DOHH2 (cell line): ENCODE results near the gene PAQR9.

Experiments
- H3F3A ChIP-seq: fragments of 200-600 bp; sonication (generic), shearing (Covaris generic); 2 replicates; pipeline ENCODE4 v1.6.0; 2016; ENCODE audit warnings: antibody characterized with exemption, mild to moderate bottlenecking; ENCODE audit not compliant: control insufficient read depth, insufficient read depth
- H3K27ac ChIP-seq: fragments of 200-600 bp; sonication (generic); 2 replicates; pipeline ENCODE4 v1.5.1; 2014; ENCODE audit warnings: low read depth, mild to moderate bottlenecking, low read length, moderate library complexity
- H3K27me3 ChIP-seq: fragments of 200-600 bp; sonication (generic); 2 replicates; pipeline ENCODE4 v1.6.1; 2014; ENCODE audit warnings: mild to moderate bottlenecking, low read length, mixed read lengths; ENCODE audit not compliant: control insufficient read depth
- H3K36me3 ChIP-seq: fragments of 200-600 bp; sonication (generic); 2 replicates; pipeline ENCODE4 v1.6.1; 2014; ENCODE audit warnings: mild to moderate bottlenecking, low read length, moderate library complexity, mixed read lengths; ENCODE audit not compliant: control insufficient read depth
- H3K4me1 ChIP-seq: fragments of 200-600 bp; sonication (generic); 2 replicates; pipeline ENCODE4 v1.6.1; 2014; ENCODE audit warnings: mild to moderate bottlenecking, low read length, mixed read lengths; ENCODE audit not compliant: control insufficient read depth
- H3K4me2 ChIP-seq: fragments of 200-600 bp; sonication (generic); 2 replicates; pipeline ENCODE4 v1.6.0; 2014; ENCODE audit warnings: mild to moderate bottlenecking, low read length, moderate library complexity
- H3K4me3 ChIP-seq: fragments of 200-600 bp; sonication (generic); 2 replicates; pipeline ENCODE4 v1.5.1; 2014; ENCODE audit warnings: mild to moderate bottlenecking, low read length, mixed read lengths
- H3K79me2 ChIP-seq: fragments of 200-600 bp; sonication (generic); 2 replicates; pipeline ENCODE4 v1.6.1; 2014; ENCODE audit warnings: mild to moderate bottlenecking, low read length, mixed read lengths; ENCODE audit not compliant: control insufficient read depth
- H3K9me2 ChIP-seq: fragments of 200-600 bp; sonication (generic); replicated peaks from 2 replicates; pipeline ENCODE4 v1.6.1; 2014; ENCODE audit warnings: mild to moderate bottlenecking, low read length, mixed read lengths; ENCODE audit not compliant: control insufficient read depth
- H3K9me3 ChIP-seq: fragments of 200-600 bp; sonication (generic); 2 replicates; pipeline ENCODE4 v1.6.1; 2014; ENCODE audit warnings: antibody characterized with exemption, low read length, mixed read lengths; ENCODE audit not compliant: control insufficient read depth, insufficient read depth
- H4K20me1 ChIP-seq: fragments of 200-600 bp; sonication (generic); 2 replicates; pipeline ENCODE4 v1.6.0; 2014; ENCODE audit warnings: low read depth, mild to moderate bottlenecking, antibody characterized with exemption, low read length, moderate library complexity; ENCODE audit not compliant: control insufficient read depth, insufficient read depth
- EZH2phosphoT487 ChIP-seq: fragments of 200-600 bp; sonication (generic); IDR thresholded peaks from 2 replicates; pipeline ENCODE4 v1.6.1; 2017; ENCODE audit warnings: borderline replicate concordance, mild to moderate bottlenecking, antibody characterized with exemption, low read length, moderate library complexity, mixed read lengths
- TF ChIP-seq, protein P1 (sequence below): fragments of 200-600 bp; sonication (generic); IDR thresholded peaks from one replicate; pipeline ENCODE4 v1.5.1; 2014; ENCODE audit warnings: antibody characterized with exemption, mild to moderate bottlenecking, low read depth, low read length; ENCODE audit not compliant: poor library complexity, severe bottlenecking

PAQR9 gene

DNA sequence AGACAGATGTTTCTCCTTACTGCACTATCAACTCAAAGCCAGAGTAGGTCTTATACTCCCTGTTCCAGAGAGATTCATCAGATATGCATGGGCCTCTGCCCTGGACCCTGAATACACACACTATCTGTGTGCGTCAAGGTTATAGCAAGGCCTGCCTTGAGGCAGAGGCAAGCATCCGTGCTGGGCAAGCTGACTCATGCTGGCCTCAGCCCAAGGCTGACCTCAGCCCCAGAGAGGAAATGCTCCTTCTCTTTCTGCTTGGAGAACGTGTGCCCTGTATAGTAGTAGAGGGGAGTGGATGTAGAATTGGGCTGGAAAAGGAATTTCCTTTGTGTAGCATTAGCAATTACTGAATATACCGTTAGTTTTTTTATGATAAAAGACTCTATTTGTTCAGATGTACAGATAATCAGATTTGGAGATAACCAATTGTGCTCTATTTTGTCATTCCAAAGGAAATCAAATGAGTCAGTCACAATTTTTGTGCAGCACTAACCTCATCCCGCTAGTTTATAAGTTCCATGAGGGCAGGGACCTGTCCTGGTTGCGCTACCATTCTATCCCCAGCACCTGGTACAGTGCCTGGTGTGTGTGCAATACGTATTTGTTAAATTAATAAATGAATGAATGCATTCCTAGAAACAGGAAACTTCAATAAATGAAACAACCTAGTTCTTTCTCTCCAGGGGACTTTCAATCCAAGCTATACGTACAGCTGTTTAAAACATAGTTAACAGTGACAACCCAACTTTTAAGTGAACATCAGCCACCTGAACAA is 13.3 kb upstream of the PAQR9 start:
- H3K9me2 ChIP-seq: no peaks in the 10 kb centered on the region
- no peaks in the 10 kb centered on the region for H3K36me3 ChIP-seq
- no peak overlapping the region for H3K4me2 ChIP-seq
- TF ChIP-seq, protein P1, sequence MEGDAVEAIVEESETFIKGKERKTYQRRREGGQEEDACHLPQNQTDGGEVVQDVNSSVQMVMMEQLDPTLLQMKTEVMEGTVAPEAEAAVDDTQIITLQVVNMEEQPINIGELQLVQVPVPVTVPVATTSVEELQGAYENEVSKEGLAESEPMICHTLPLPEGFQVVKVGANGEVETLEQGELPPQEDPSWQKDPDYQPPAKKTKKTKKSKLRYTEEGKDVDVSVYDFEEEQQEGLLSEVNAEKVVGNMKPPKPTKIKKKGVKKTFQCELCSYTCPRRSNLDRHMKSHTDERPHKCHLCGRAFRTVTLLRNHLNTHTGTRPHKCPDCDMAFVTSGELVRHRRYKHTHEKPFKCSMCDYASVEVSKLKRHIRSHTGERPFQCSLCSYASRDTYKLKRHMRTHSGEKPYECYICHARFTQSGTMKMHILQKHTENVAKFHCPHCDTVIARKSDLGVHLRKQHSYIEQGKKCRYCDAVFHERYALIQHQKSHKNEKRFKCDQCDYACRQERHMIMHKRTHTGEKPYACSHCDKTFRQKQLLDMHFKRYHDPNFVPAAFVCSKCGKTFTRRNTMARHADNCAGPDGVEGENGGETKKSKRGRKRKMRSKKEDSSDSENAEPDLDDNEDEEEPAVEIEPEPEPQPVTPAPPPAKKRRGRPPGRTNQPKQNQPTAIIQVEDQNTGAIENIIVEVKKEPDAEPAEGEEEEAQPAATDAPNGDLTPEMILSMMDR: no peak
- TF ChIP-seq EZH2phosphoT487: no peak
- no peaks in the 10 kb centered on the region for H3F3A ChIP-seq
- H3K4me1 ChIP-seq: no peaks in the 10 kb centered on the region
- no peak overlapping the region for H3K27ac ChIP-seq
- H3K27me3 ChIP-seq: peaks cover 8% of the 10 kb centered on the region
- H3K79me2 ChIP-seq: no peaks in the 10 kb centered on the region
- no peak overlapping the region for H3K4me3 ChIP-seq
- H3K9me3 ChIP-seq: no peaks in the 10 kb centered on the region
- H4K20me1 ChIP-seq: no peaks in the 10 kb centered on the region

DNA sequence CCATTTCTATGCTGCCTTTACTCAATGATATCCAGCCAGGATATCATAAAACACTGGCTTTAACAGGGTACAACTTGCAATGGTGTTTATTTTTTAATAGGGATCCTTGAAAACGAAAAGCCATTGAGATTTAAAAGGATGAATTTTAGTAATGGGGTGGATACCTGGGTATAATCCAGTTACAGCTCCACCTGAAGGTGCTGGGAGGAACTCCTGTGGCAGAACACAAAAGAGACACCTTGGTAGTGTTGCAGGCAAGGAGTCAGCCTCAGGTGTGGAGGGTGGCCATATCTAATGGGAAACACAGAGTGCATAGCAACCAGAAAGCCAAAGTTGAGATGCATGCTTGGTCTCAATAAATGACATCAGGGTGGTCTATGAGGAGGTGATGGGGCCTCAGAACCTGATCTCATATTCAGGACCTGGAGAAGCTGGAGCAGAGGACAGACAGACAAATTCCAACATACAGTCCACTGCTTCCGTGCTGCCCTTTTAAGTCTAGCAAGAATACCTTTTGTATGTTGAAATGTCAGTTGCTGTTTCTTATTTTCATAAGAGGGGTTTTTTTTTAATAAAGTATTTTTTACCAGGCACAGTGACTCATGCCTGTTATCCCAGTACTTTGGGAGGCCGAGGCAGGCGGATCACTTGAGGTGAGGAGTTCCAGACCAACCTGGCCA is 12.0 kb upstream of the PAQR9 start:
- Histone ChIP-seq H4K20me1 (no peaks in the 10 kb centered on the region), H3K4me3 (no peak overlapping the region), H3K4me1 (no peaks in the 10 kb centered on the region), H3K9me2 (no peaks in the 10 kb centered on the region), H3K79me2 (no peaks in the 10 kb centered on the region), H3F3A (no peaks in the 10 kb centered on the region), H3K4me2 (no peak overlapping the region), H3K27ac (no peak overlapping the region), H3K36me3 (no peaks in the 10 kb centered on the region), H3K9me3 (no peaks in the 10 kb centered on the region), H3K27me3 (peaks cover 17% of the 10 kb centered on the region)
- TF ChIP-seq EZH2phosphoT487: no peak
- TF ChIP-seq, protein P1: no peak

DNA sequence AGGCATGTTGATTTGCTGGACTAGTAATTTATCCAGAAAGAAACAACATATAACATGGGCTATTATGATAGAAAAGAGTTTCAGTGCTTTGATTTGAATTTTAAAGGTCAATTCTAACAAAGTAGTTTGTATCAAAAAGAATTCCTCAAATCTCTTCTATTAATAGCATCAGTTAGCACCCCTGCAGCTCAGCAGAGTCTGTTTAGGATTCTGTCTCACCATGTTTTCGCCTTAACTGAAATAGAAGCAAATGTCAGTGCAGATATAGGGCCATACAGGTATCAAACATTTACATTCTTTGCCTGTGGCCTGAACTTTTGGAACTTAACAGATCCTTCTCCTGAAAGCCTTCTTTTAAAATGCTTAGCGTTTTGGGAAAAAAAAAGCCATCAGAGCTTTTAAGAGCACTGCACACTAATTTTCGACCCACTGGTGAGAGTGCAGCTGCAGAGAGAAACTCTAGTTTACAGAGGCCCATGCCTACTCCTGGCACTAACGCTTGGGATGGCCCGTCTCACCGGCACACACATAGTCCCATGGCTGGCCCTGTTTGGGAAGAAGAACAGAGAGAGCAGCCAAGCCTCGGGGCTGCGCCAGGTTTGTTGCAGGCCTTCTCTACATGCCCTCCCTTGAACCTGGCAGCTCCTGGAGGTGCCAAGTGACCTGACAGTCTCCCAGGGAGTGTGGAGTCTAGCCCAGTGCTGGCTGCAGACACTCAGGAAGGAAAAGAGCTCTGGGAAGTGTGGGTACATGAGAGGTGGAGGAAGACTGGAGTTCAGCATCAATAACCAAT is 9.9 kb upstream of the PAQR9 start:
- H3F3A ChIP-seq: no peaks in the 10 kb centered on the region
- no peaks in the 10 kb centered on the region for H3K36me3 ChIP-seq
- no peaks in the 10 kb centered on the region for H3K4me1 ChIP-seq
- H3K4me2 ChIP-seq: no peak overlapping the region
- H4K20me1 ChIP-seq: no peaks in the 10 kb centered on the region
- no peaks in the 10 kb centered on the region for H3K9me3 ChIP-seq
- no peak overlapping the region for H3K4me3 ChIP-seq
- TF ChIP-seq, protein P1: no peak
- TF ChIP-seq EZH2phosphoT487: no peak
- H3K9me2 ChIP-seq: no peaks in the 10 kb centered on the region
- no peaks in the 10 kb centered on the region for H3K79me2 ChIP-seq
- H3K27ac ChIP-seq: no peak overlapping the region
- H3K27me3 ChIP-seq: peaks cover 17% of the 10 kb centered on the region
